Measurements from ENCODE around the gene ALK. TPM values are rescaled to one million over a fixed set of nuclear protein-coding genes. Genes with fewer than 3 reads are reported as not detected.

Gene ALK
- total and polyA plus RNA-seq, 2 donors (not counting 1 experiment from before 2014, with no cell fraction given), result not detected

- Histone ChIP-seq H3K9me3 (ENCODE audit: control extremely low read depth in 1 of 3, control insufficient read depth in 2 of 3, insufficient read depth in 1 of 3, low read length in 2 of 3) (peaks cover 0 to 4% (median 0%) of the 10 kb centered on the region in 3 donors), H4K20me1 (ENCODE audit: control insufficient read depth, insufficient read depth, low read length, poor library complexity, severe bottlenecking) (no peaks in the 10 kb centered on the region), H2AFZ (ENCODE audit: insufficient read depth, low read depth, low read length, poor library complexity, severe bottlenecking) (no peak overlapping the region), H3K27me3 (replicated peaks in 1 of 4; ENCODE audit: control extremely low read depth in 1 of 4, control insufficient read depth in 3 of 4, insufficient read depth in 4 of 4, low read length in 3 of 4) (no peaks in the 10 kb centered on the region), H3K4me2 (replicated peaks; ENCODE audit: low read depth, low read length, poor library complexity, severe bottlenecking) (no peak overlapping the region), H3K9ac (ENCODE audit: low read length) (no peak overlapping the region), H3K4me1 (ENCODE audit: control insufficient read depth in 2 of 2, insufficient read depth in 2 of 2, low read length in 2 of 2) (no peaks in the 10 kb centered on the region), H3K79me2 (ENCODE audit: control insufficient read depth, insufficient read depth, low read length) (no peaks in the 10 kb centered on the region), H3K27ac (ENCODE audit: low read length in 2 of 2) (no peak overlapping the region), H3K36me3 (replicated peaks in 1 of 2; ENCODE audit: control extremely low read depth in 1 of 2, control insufficient read depth in 1 of 2, extremely low read depth in 1 of 2, insufficient read depth in 2 of 2, low read length in 1 of 2) (no peaks in the 10 kb centered on the region), H3K4me3 (ENCODE audit: control extremely low read depth in 1 of 5, extremely low read depth in 1 of 5, insufficient read depth in 1 of 5, low read depth in 2 of 5, low read length in 4 of 5) (no peak overlapping the region)
- H3K27ac Mint-ChIP-seq, result no peak overlapping the region
- ChIA-PET CTCF (no interaction called here), POLR2A (no interaction called here)
- ATAC-seq (ENCODE audit: low read depth) (no peak), DNase-seq (no peak)
- peaks cover 19% of the 10 kb centered on the region for H3K27me3 Mint-ChIP-seq
- H3K4me3 Mint-ChIP-seq, result no peak overlapping the region
- WGBS (ENCODE audit: insufficient coverage), result 91% methylated on average over 10 of the region's 11 CpGs
- H3K9me3 Mint-ChIP-seq (ENCODE audit: insufficient read depth), result no peaks in the 10 kb centered on the region
- no peak for TF ChIP-seq EZH2 (IDR thresholded peaks at IDR 0.05; ENCODE audit: borderline replicate concordance, insufficient read depth, low read depth, low read length, poor library complexity, severe bottlenecking)
- TF ChIP-seq, protein P1, sequence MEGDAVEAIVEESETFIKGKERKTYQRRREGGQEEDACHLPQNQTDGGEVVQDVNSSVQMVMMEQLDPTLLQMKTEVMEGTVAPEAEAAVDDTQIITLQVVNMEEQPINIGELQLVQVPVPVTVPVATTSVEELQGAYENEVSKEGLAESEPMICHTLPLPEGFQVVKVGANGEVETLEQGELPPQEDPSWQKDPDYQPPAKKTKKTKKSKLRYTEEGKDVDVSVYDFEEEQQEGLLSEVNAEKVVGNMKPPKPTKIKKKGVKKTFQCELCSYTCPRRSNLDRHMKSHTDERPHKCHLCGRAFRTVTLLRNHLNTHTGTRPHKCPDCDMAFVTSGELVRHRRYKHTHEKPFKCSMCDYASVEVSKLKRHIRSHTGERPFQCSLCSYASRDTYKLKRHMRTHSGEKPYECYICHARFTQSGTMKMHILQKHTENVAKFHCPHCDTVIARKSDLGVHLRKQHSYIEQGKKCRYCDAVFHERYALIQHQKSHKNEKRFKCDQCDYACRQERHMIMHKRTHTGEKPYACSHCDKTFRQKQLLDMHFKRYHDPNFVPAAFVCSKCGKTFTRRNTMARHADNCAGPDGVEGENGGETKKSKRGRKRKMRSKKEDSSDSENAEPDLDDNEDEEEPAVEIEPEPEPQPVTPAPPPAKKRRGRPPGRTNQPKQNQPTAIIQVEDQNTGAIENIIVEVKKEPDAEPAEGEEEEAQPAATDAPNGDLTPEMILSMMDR (IDR thresholded peaks at IDR 0.05), result no peak
- no peaks in the 10 kb centered on the region for H3K4me1 Mint-ChIP-seq
- intact Hi-C loops (cut with micrococcal nuclease), result no loop called here
Measured at GRCh38 chr2:29222381-29223179, 698.8 kb downstream of the ALK start.

- TF ChIP-seq EZH2 (IDR thresholded peaks at IDR 0.05; ENCODE audit: borderline replicate concordance, insufficient read depth, low read depth, low read length, poor library complexity, severe bottlenecking), result no peak
- TF ChIP-seq, protein P1 (IDR thresholded peaks at IDR 0.05), result no peak
- Histone ChIP-seq H3K4me2 (replicated peaks; ENCODE audit: low read depth, low read length, poor library complexity, severe bottlenecking) (no peak overlapping the region), H3K36me3 (replicated peaks in 1 of 2; ENCODE audit: control extremely low read depth in 1 of 2, control insufficient read depth in 1 of 2, extremely low read depth in 1 of 2, insufficient read depth in 2 of 2, low read length in 1 of 2) (no peaks in the 10 kb centered on the region), H3K27ac (ENCODE audit: low read length in 2 of 2) (no peak overlapping the region), H3K9me3 (ENCODE audit: control extremely low read depth in 1 of 3, control insufficient read depth in 2 of 3, insufficient read depth in 1 of 3, low read length in 2 of 3) (peaks cover 0 to 4% (median 0%) of the 10 kb centered on the region in 3 donors), H4K20me1 (ENCODE audit: control insufficient read depth, insufficient read depth, low read length, poor library complexity, severe bottlenecking) (no peaks in the 10 kb centered on the region), H3K4me1 (ENCODE audit: control insufficient read depth in 2 of 2, insufficient read depth in 2 of 2, low read length in 2 of 2) (no peaks in the 10 kb centered on the region), H3K9ac (ENCODE audit: low read length) (no peak overlapping the region), H3K79me2 (ENCODE audit: control insufficient read depth, insufficient read depth, low read length) (no peaks in the 10 kb centered on the region), H2AFZ (ENCODE audit: insufficient read depth, low read depth, low read length, poor library complexity, severe bottlenecking) (no peak overlapping the region), H3K27me3 (replicated peaks in 1 of 4; ENCODE audit: control extremely low read depth in 1 of 4, control insufficient read depth in 3 of 4, insufficient read depth in 4 of 4, low read length in 3 of 4) (no peaks in the 10 kb centered on the region), H3K4me3 (ENCODE audit: control extremely low read depth in 1 of 5, extremely low read depth in 1 of 5, insufficient read depth in 1 of 5, low read depth in 2 of 5, low read length in 4 of 5) (no peak overlapping the region)
- Mint-ChIP-seq H3K4me3 (no peak overlapping the region), H3K27me3 (peaks cover 9% of the 10 kb centered on the region), H3K4me1 (no peaks in the 10 kb centered on the region), H3K27ac (no peak overlapping the region), H3K9me3 (ENCODE audit: insufficient read depth) (no peaks in the 10 kb centered on the region)
- intact Hi-C loops (cut with micrococcal nuclease), result no loop called here
- 96% methylated on average over 12 of the region's 12 CpGs for WGBS (ENCODE audit: insufficient coverage)
- CTCF ChIA-PET, result interaction anchor here (0.8 kb wide), 1 partner anchor 262 kb away, joined by 3 read pairs; no protein-coding TSS in a partner anchor
- POLR2A ChIA-PET, result no interaction called here
- DNase-seq (no peak), ATAC-seq (ENCODE audit: low read depth) (no peak)
Measured at GRCh38 chr2:29220506-29221270, 700.7 kb downstream of the ALK start.
